Keratinocyte (primary cell): Measurements from ENCODE around the gene SLC7A4.

Source experiments
- EZH2 ChIP-seq: IDR thresholded peaks from one replicate; pipeline ENCODE4 v1.6.1; 2012; ENCODE audit warnings: inconsistent platforms, mild to moderate bottlenecking, low read length, moderate library complexity
- TF ChIP-seq, protein P1 (sequence below), 3 experiments: IDR thresholded peaks in 1 of 3; conservative IDR thresholded peaks in 1 of 3; optimal IDR thresholded peaks in 1 of 3; 2 replicates in 2 of 3; 3 replicates in 1 of 3; pipeline versions ENCODE3 to v1.5.1; 2011; ENCODE audit warnings: low read length in 3 of 3, mild to moderate bottlenecking in 3 of 3, moderate library complexity in 2 of 3, control low read depth in 1 of 3, inconsistent platforms in 1 of 3; ENCODE audit not compliant: insufficient read depth in 2 of 3; ENCODE audit errors: extremely low read depth in 1 of 3

DNA sequence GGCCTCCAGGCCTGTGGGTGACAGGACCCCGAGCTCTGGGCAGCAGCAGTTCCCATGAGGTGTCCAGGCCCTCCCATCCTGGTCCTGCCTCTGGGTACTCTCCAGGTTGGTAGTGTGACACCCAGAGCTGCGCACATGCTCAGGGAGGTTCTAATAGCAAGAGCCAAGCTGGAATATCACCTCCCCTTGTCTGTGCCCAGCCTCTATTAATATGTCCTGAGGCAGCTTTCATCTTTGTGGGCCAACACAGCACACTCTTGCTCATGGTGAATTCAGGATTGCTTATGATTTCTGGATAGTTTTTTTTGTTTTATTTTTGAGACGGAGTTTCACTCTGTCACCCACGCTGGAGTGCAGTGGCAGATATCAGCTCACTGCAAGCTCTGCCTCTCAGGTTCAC is 14.0 kb downstream of the SLC7A4 start:
- TF ChIP-seq, protein P1, sequence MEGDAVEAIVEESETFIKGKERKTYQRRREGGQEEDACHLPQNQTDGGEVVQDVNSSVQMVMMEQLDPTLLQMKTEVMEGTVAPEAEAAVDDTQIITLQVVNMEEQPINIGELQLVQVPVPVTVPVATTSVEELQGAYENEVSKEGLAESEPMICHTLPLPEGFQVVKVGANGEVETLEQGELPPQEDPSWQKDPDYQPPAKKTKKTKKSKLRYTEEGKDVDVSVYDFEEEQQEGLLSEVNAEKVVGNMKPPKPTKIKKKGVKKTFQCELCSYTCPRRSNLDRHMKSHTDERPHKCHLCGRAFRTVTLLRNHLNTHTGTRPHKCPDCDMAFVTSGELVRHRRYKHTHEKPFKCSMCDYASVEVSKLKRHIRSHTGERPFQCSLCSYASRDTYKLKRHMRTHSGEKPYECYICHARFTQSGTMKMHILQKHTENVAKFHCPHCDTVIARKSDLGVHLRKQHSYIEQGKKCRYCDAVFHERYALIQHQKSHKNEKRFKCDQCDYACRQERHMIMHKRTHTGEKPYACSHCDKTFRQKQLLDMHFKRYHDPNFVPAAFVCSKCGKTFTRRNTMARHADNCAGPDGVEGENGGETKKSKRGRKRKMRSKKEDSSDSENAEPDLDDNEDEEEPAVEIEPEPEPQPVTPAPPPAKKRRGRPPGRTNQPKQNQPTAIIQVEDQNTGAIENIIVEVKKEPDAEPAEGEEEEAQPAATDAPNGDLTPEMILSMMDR (optimal IDR thresholded peaks at IDR 0.05 in 1 of 3, IDR thresholded peaks at IDR 0.05 in 1 of 3, conservative IDR thresholded peaks at IDR 0.05 in 1 of 3; ENCODE audit: extremely low read depth in 1 of 3, insufficient read depth in 2 of 3, low read length in 3 of 3): no peak
- TF ChIP-seq EZH2: no peak
